K562 (cell line): ENCODE measurements around the gene SPATA17.

ENCODE experiments used
- BHLHE40 ChIP-seq: IDR thresholded peaks from 2 replicates; pipeline ENCODE4 v1.6.1; 2011; ENCODE audit warnings: low read length, improper control_type of control experiment
- CBX5 ChIP-seq: IDR thresholded peaks from 2 replicates; pipeline ENCODE4 v1.6.1; 2014; ENCODE audit warnings: low read depth, borderline replicate concordance
- RAD21 ChIP-seq, 2 experiments: fragments of 250-450 bp in 1 of 2; fragments of 450-650 bp in 1 of 2; sonication (Bioruptor Pico) in 1 of 2; formaldehyde crosslinking in 1 of 2; IDR thresholded peaks in 1 of 2; conservative IDR thresholded peaks in 1 of 2; 2 replicates each; pipeline versions ENCODE4 v1.4.0 to v1.8.0; 2020 to 2022; ENCODE audit warnings: mild to moderate bottlenecking in 2 of 2, moderate library complexity in 1 of 2
- RFX5 ChIP-seq: IDR thresholded peaks from 2 replicates; pipeline ENCODE4 v1.6.1; 2011; ENCODE audit warnings: low read depth, mild to moderate bottlenecking, improper control_type of control experiment, low read length
- SMAD3 ChIP-seq: fragments of 450-650 bp; formaldehyde crosslinking; conservative IDR thresholded peaks from 2 replicates; pipeline ENCODE4 v1.4.0; 2020; ENCODE audit warnings: mild to moderate bottlenecking
- ZNF175 ChIP-seq: fragments of 200-800 bp; sonication (Bioruptor generic); IDR thresholded peaks from 2 replicates; pipeline ENCODE4 v1.6.1; 2016; ENCODE audit warnings: low read depth, mild to moderate bottlenecking, missing genetic modification characterization, missing compliant biosample characterization
- TF ChIP-seq, protein P1 (sequence below), 3 experiments: IDR thresholded peaks in 2 of 3; conservative IDR thresholded peaks in 1 of 3; 2 replicates each; pipeline ENCODE4 v1.5.1; 2011 to 2012; ENCODE audit warnings: low read length in 3 of 3, mild to moderate bottlenecking in 3 of 3, control low read depth in 2 of 3, improper control_type of control experiment in 1 of 3, inconsistent platforms in 1 of 3, low read depth in 1 of 3, mixed read lengths in 1 of 3, moderate library complexity in 1 of 3; ENCODE audit not compliant: insufficient read depth in 2 of 3

DNA sequence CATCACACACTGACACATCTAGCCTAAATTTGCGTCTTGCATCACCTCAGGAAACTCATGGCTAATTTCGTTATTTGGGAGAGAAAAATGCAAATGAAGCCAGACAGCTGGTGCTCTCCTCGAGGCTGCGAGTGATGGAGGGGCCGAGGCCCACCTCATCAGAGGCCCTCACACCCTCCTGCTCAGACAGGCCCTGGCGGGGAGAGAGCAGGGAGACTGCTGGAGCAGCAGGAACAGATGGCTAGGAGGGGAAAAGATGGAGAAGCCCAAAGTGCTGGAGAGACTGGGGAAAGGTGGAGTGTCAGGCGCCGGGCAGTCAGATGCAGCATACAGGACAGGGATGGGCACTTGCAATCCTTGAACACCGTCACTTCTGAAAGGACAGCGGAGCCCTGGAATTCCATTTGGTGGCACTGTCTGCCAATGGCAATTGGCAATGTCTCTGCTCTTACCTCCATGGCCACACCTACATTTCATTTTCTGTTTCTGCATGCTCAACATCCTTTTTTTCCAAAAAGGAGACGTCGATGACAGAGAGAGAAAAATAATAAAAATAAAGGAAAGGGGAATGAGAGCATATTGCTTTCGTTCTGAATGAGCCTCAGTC lies 286.2 kb downstream of the SPATA17 start:
- TF ChIP-seq ZNF175 (CRISPR knock-in tag) (no peak), CBX5 (no peak), SMAD3 (no peak), RFX5 (no peak), BHLHE40 (no peak), RAD21 (CRISPR knock-in tag; conservative IDR thresholded peaks at IDR 0.05 in 1 of 2, IDR thresholded peaks at IDR 0.05 in 1 of 2) (no peak)
- TF ChIP-seq, protein P1, sequence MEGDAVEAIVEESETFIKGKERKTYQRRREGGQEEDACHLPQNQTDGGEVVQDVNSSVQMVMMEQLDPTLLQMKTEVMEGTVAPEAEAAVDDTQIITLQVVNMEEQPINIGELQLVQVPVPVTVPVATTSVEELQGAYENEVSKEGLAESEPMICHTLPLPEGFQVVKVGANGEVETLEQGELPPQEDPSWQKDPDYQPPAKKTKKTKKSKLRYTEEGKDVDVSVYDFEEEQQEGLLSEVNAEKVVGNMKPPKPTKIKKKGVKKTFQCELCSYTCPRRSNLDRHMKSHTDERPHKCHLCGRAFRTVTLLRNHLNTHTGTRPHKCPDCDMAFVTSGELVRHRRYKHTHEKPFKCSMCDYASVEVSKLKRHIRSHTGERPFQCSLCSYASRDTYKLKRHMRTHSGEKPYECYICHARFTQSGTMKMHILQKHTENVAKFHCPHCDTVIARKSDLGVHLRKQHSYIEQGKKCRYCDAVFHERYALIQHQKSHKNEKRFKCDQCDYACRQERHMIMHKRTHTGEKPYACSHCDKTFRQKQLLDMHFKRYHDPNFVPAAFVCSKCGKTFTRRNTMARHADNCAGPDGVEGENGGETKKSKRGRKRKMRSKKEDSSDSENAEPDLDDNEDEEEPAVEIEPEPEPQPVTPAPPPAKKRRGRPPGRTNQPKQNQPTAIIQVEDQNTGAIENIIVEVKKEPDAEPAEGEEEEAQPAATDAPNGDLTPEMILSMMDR (IDR thresholded peaks at IDR 0.05 in 2 of 3, conservative IDR thresholded peaks at IDR 0.05 in 1 of 3; ENCODE audit: insufficient read depth in 2 of 3, low read depth in 1 of 3, low read length in 3 of 3): no peak
